ENCODE data around the gene SOX12. TPM values are rescaled to one million over a fixed set of nuclear protein-coding genes. Genes with fewer than 3 reads are reported as not detected.
"Not testable (repeated sequence)": the region's sequence is repeated elsewhere in the genome, so short reads cannot be mapped to it uniquely, and the experiment has no call there.

Gene SOX12
- total RNA-seq, 4 donors from 2014 or later, result 0.15 to 1.4 (median 0.65) TPM

GRCh38 chr20:330233-331149 lies 5.1 kb downstream of the SOX12 start:
- Histone ChIP-seq H3K36me3 (no peaks in the 10 kb centered on the region), H3K27ac (no peak overlapping the region), H3K9me3 (no peaks in the 10 kb centered on the region), H3K4me3 (no peak overlapping the region), H3K27me3 (peaks cover 0 to 7% (median 2%) of the 10 kb centered on the region in 3 donors), H3K4me1 (peaks cover 5% of the 10 kb centered on the region in 2 donors)
- in situ Hi-C loops (cut with MboI; ENCODE audit: low sequenced_read_pairs in 4 of 4), result loop anchor here in 1 of 4 donors (10.0 kb wide), 1 partner anchor 126 kb away; no protein-coding TSS in a partner anchor
- no peak for DNase-seq
- TF ChIP-seq CTCF (IDR thresholded peaks at IDR 0.05 in 4 of 5, conservative IDR thresholded peaks at IDR 0.05 in 1 of 5) (peak; percentile 65 to 91 (median 82)), POLR2A (IDR thresholded peaks at IDR 0.05) (no peak)
- ATAC-seq, result peak; percentile 34 to 70
- intact Hi-C loops (cut with DNase I; ENCODE audit: low total_unique reads), result loop anchor here (2.0 kb wide), 1 partner anchor 64 kb away; no protein-coding TSS in a partner anchor

- no peak for ATAC-seq
- Histone ChIP-seq H3K4me3 (no peak overlapping the region), H3K36me3 (no peaks in the 10 kb centered on the region), H3K27me3 (no peaks in the 10 kb centered on the region), H3K27ac (no peak overlapping the region), H3K9me3 (no peaks in the 10 kb centered on the region), H3K4me1 (no peaks in the 10 kb centered on the region)
- TF ChIP-seq CTCF (IDR thresholded peaks at IDR 0.05 in 4 of 5, conservative IDR thresholded peaks at IDR 0.05 in 1 of 5), result no peak
- TF ChIP-seq POLR2A (IDR thresholded peaks at IDR 0.05), result no peak
- in situ Hi-C loops (cut with MboI; ENCODE audit: low sequenced_read_pairs in 4 of 4), result loop anchor here in 1 of 4 donors (10.0 kb wide), 1 partner anchor 130 kb away; no protein-coding TSS in a partner anchor
- intact Hi-C loops (cut with DNase I; ENCODE audit: low total_unique reads), result no loop called here
- no peak for DNase-seq
These were observed 9.2 kb downstream of the SOX12 start for GRCh38 chr20:334578-334977.

- in situ Hi-C loops (cut with MboI; ENCODE audit: low sequenced_read_pairs in 4 of 4), result loop anchor here in 1 of 4 donors (10.0 kb wide), 1 partner anchor 131 kb away; no protein-coding TSS in a partner anchor
- H3K4me3 ChIP-seq; H3K9me3 ChIP-seq; H3K27me3 ChIP-seq; H3K4me1 ChIP-seq; intact Hi-C loops (cut with DNase I; ENCODE audit: low total_unique reads); ATAC-seq; DNase-seq; H3K27ac ChIP-seq; H3K36me3 ChIP-seq: not testable (repeated sequence)
These were observed 10.7 kb downstream of the SOX12 start for GRCh38 chr20:336040-336439.

- intact Hi-C loops (cut with DNase I; ENCODE audit: low total_unique reads) (no loop called here), in situ Hi-C loops (cut with MboI; ENCODE audit: low sequenced_read_pairs in 4 of 4) (no loop called here)
- no peak for DNase-seq
- H3K36me3 ChIP-seq, result no peaks in the 10 kb centered on the region
- H3K4me1 ChIP-seq, result peaks cover 0 to 6% of the 10 kb centered on the region in 2 donors
- no peaks in the 10 kb centered on the region for H3K9me3 ChIP-seq
- no peak for ATAC-seq
- H3K4me3 ChIP-seq, result no peak overlapping the region
- H3K27ac ChIP-seq, result no peak overlapping the region
- no peak for TF ChIP-seq POLR2A (IDR thresholded peaks at IDR 0.05)
- no peak for TF ChIP-seq CTCF (IDR thresholded peaks at IDR 0.05 in 4 of 5, conservative IDR thresholded peaks at IDR 0.05 in 1 of 5)
- no peaks in the 10 kb centered on the region for H3K27me3 ChIP-seq
These were observed 16.3 kb downstream of the SOX12 start for GRCh38 chr20:341682-342081.

GRCh38 chr20:343107-343506 lies 17.8 kb downstream of the SOX12 start:
- no peak overlapping the region for H3K4me3 ChIP-seq
- in situ Hi-C loops (cut with MboI; ENCODE audit: low sequenced_read_pairs in 4 of 4), result no loop called here
- intact Hi-C loops (cut with DNase I; ENCODE audit: low total_unique reads), result no loop called here

More at GRCh38 chr20:343107-343506, 17.8 kb downstream of the SOX12 start:
- Histone ChIP-seq H3K4me1 (peaks cover 0 to 15% of the 10 kb centered on the region in 2 donors), H3K27ac (no peak overlapping the region), H3K27me3 (peaks cover 4 to 11% (median 6%) of the 10 kb centered on the region in 3 donors), H3K9me3 (no peaks in the 10 kb centered on the region), H3K36me3 (no peaks in the 10 kb centered on the region)
- no peak for ATAC-seq
- DNase-seq, result no peak
- no peak for TF ChIP-seq CTCF (IDR thresholded peaks at IDR 0.05 in 4 of 5, conservative IDR thresholded peaks at IDR 0.05 in 1 of 5)
- no peak for TF ChIP-seq POLR2A (IDR thresholded peaks at IDR 0.05)
